K562 (cell line): ENCODE results near the gene PIGB. TPM values are rescaled to one million over a fixed set of nuclear protein-coding genes. Genes with fewer than 3 reads are reported as not detected.

Experiments used
- ATAC-seq: fragments of 200-7000 bp; cut with Tn5 transposase; 3 replicates; pipeline ENCODE4 v1.9.1; 2020; ENCODE audit warnings: moderate library complexity
- BruUV-seq: library from RNA; stranded (reverse); fragments of 400-500 nt; replicated peaks from 2 replicates; lab custom pipeline; 2021; lab: Mats Ljungman, UMichigan
- CTCF ChIA-PET: fragments of 300-600 bp; formaldehyde crosslinking; extraction: SDS; loops from one replicate; lab custom pipeline; 2021; ENCODE audit warnings: low intra/inter-chr PET ratio; lab: Yijun Ruan, JAX
- POLR2A ChIA-PET: fragments of 300-600, 350-650 bp; sonication (Branson Sonifier 250); formaldehyde crosslinking; extraction: SDS; loops from one replicate; lab custom pipeline; 2021; ENCODE audit warnings: antibody characterized with exemption, inconsistent platforms; lab: Yijun Ruan, JAX
- DNase-seq, 4 experiments: peaks; one replicate each; pipeline versions ENCODE4 v3.0.0 to v3.0.0-alpha.2; 2011 to 2018; ENCODE audit warnings: low spot score in 3 of 4, mixed read lengths in 3 of 4; ENCODE audit errors: extremely low read depth in 1 of 4
- FAIRE-seq: peaks from 2 replicates; lab custom pipeline; 2011; peaks lifted over from hg19 to GRCh38; lab: Jason Lieb, UNC
- H2AFZ ChIP-seq: 2 replicates; pipeline ENCODE4 v1.6.0; 2011; ENCODE audit warnings: low read depth, low read length, control low read depth, inconsistent platforms
- H3K27ac ChIP-seq: fragments of 200-600 bp; 3 replicates; pipeline ENCODE4 v1.8.0; 2011; ENCODE audit warnings: low read depth, mild to moderate bottlenecking, control low read depth, inconsistent platforms, low read length, moderate library complexity, mixed read lengths; ENCODE audit errors: extremely low read depth
- H3K27me3 ChIP-seq, 2 experiments: fragments of 300-600 bp in 1 of 2; 2 replicates in 1 of 2; 3 replicates in 1 of 2; pipeline versions ENCODE4 v1.6.0 to v1.8.0; 2011; ENCODE audit warnings: inconsistent platforms in 2 of 2, low read length in 2 of 2, mild to moderate bottlenecking in 1 of 2, mixed read lengths in 1 of 2, moderate library complexity in 1 of 2; ENCODE audit not compliant: control insufficient read depth in 2 of 2, insufficient read depth in 2 of 2
- H3K36me3 ChIP-seq: fragments of 300-600 bp; 3 replicates; pipeline ENCODE4 v1.8.0; 2011; ENCODE audit warnings: mild to moderate bottlenecking, low read length, inconsistent platforms; ENCODE audit not compliant: control insufficient read depth, insufficient read depth
- H3K4me1 ChIP-seq, 2 experiments: fragments of 200-600 bp in 1 of 2; replicated peaks in 1 of 2; 2 replicates in 1 of 2; 3 replicates in 1 of 2; pipeline versions ENCODE4 v1.5.1 to v1.8.0; 2011; ENCODE audit warnings: inconsistent platforms in 2 of 2, low read length in 2 of 2, mild to moderate bottlenecking in 1 of 2, mixed read lengths in 1 of 2, moderate library complexity in 1 of 2; ENCODE audit not compliant: control insufficient read depth in 2 of 2, insufficient read depth in 2 of 2
- H3K4me2 ChIP-seq: 2 replicates; pipeline ENCODE4 v1.6.1; 2011; ENCODE audit warnings: low read length, control low read depth, inconsistent platforms, mixed read lengths; ENCODE audit not compliant: insufficient read depth
- H3K4me3 ChIP-seq: fragments of 200-600 bp; sonication (generic), shearing (Covaris generic); 2 replicates; pipeline ENCODE4 v1.5.1; 2016; ENCODE audit warnings: control low read depth, inconsistent platforms
- H3K79me2 ChIP-seq: fragments of 200-600 bp; 3 replicates; pipeline ENCODE4 v1.8.0; 2011; ENCODE audit warnings: low read length, inconsistent platforms; ENCODE audit not compliant: control insufficient read depth, insufficient read depth
- H3K9ac ChIP-seq, 2 experiments: 2 replicates each; pipeline versions ENCODE4 v1.6.0 to v1.6.1; 2011; ENCODE audit warnings: low read depth in 2 of 2, low read length in 2 of 2, control low read depth in 1 of 2, inconsistent platforms in 1 of 2, mild to moderate bottlenecking in 1 of 2, mixed read lengths in 1 of 2; ENCODE audit not compliant: insufficient read depth in 1 of 2
- H3K9me1 ChIP-seq: one replicate; pipeline ENCODE4 v1.6.0; 2011; ENCODE audit warnings: inconsistent platforms, mild to moderate bottlenecking, low read length, moderate library complexity; ENCODE audit not compliant: control insufficient read depth, insufficient read depth
- H3K9me3 ChIP-seq: replicated peaks from 2 replicates; pipeline ENCODE4 v1.5.1; 2011; ENCODE audit warnings: low read depth, low read length, inconsistent platforms; ENCODE audit not compliant: control insufficient read depth, insufficient read depth
- H4K20me1 ChIP-seq: replicated peaks from 2 replicates; pipeline ENCODE4 v1.6.1; 2011; ENCODE audit warnings: low read length, inconsistent platforms, mixed read lengths; ENCODE audit not compliant: control insufficient read depth, insufficient read depth
- CTCF ChIP-seq, 3 experiments: IDR thresholded peaks in 2 of 3; conservative IDR thresholded peaks in 1 of 3; 2 replicates each; pipeline ENCODE4 v1.5.1; 2011 to 2012; ENCODE audit warnings: low read length in 3 of 3, mild to moderate bottlenecking in 3 of 3, control low read depth in 2 of 3, improper control_type of control experiment in 1 of 3, inconsistent platforms in 1 of 3, low read depth in 1 of 3, mixed read lengths in 1 of 3, moderate library complexity in 1 of 3; ENCODE audit not compliant: insufficient read depth in 2 of 3
- ZBTB34 ChIP-seq: fragments of 250-450 bp; sonication (Bioruptor Pico); IDR thresholded peaks from 2 replicates; pipeline ENCODE4 v1.8.0; 2021; ENCODE audit warnings: mild to moderate bottlenecking, moderate library complexity
- ZNF121 ChIP-seq: sonication (generic); formaldehyde crosslinking; conservative IDR thresholded peaks from 2 replicates; pipeline ENCODE4 v1.8.0; 2022; ENCODE audit warnings: missing genetic modification reagents
- ZNF133 ChIP-seq: fragments of 250-450 bp; sonication (Bioruptor Pico); IDR thresholded peaks from 2 replicates; pipeline ENCODE4 v1.4.0; 2020; ENCODE audit warnings: mild to moderate bottlenecking
- WGBS: fragments of 100-300 bp; shearing (Covaris generic); methylation state at CpG from one replicate; pipeline ENCODE4 v1.1.6; 2016; ENCODE audit warnings: low coverage, mixed read lengths; ENCODE audit not compliant: insufficient coverage; ENCODE audit errors: missing lambda C conversion rate; 5-methylcytosine and 5-hydroxymethylcytosine counted together
- in situ Hi-C: fragments of 300-500 bp; cut with MboI; formaldehyde crosslinking; loops from 4 replicates; pipeline ENCODE4 v1.15.0; 2018; ENCODE audit warnings: inconsistent platforms, mixed read lengths
- intact Hi-C: fragments of 100-400 bp; cut with micrococcal nuclease; formaldehyde crosslinking; loops from 2 replicates; pipeline ENCODE4 v1.14.2; 2022
- polyA plus RNA-seq, 8 experiments: library from polyadenylated mRNA; depleted of rRNA in 4 of 8; stranded (reverse) in 5 of 8; unstranded in 3 of 8; fragments of >200 nt; fragmentation: Nextera tagmentation in 2 of 8; fragmentation: Illumina TruSeq in 1 of 8; extraction: Ambion mirVana in 2 of 8; extraction: Trizol in 1 of 8; gene quantifications; 2 replicates each; pipeline versions ENCODE4 v1.2.1 to v1.2.3, GENCODE V29; 2011 to 2014; ENCODE audit warnings: inconsistent platforms in 1 of 8, missing spikeins in 1 of 8
- total RNA-seq, 7 experiments: library from RNA; depleted of rRNA in 6 of 7; stranded (reverse); fragments of >200 nt in 6 of 7; fragmentation: Illumina TruSeq in 2 of 7; extraction: Trizol in 2 of 7; gene quantifications; 2 replicates each; pipeline versions ENCODE4 v1.2.1 to v1.2.3, GENCODE V29; 2011 to 2021; ENCODE audit warnings: low replicate concordance in 1 of 7
- TF ChIP-seq, protein P1 (sequence below): fragments of 200-400 bp; formaldehyde crosslinking; IDR thresholded peaks from 2 replicates; pipeline ENCODE4 v1.6.1; 2017; ENCODE audit warnings: mild to moderate bottlenecking, low read depth, low read length, moderate library complexity

Gene PIGB
- total and polyA plus RNA-seq, 9 of the 15 experiments (the other 6 are each of a cell fraction or from before 2014, with no cell fraction given): 9.9 to 32.3 (median 18.2) TPM

DNA sequence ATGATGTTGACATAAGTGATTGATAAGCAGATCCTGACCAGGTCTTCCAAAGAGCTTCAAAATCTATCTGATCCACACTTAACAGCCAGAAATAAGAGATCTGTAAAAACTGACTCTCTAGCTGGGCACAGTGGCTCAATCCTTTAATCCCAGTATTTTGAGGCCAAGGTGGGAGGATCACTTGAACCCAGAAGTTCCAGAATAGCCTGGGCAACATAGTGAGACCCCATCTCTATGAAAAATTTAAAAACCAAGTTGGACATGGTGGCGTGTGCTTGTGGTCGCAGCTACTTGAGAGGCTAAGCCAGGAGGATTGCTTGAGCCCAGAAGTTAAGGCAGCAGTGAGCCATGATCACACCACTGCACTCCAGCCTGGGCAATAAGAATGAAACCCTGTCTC, 43.6 kb downstream of the PIGB start:
- ATAC-seq (no peak), FAIRE-seq (no peak), DNase-seq (no peak)
- intact Hi-C loops (no loop called here), in situ Hi-C loops (no loop called here)
- no peak overlapping the region for H3K4me2 ChIP-seq
- H3K27me3 ChIP-seq: no peaks in the 10 kb centered on the region
- ChIA-PET POLR2A (interaction anchor here (0.7 to 1.6 kb wide), 2 partner anchors 23 to 78 kb away, joined by 3 read pairs; no protein-coding TSS in a partner anchor), CTCF (no interaction called here)
- H3K9me3 ChIP-seq: no peaks in the 10 kb centered on the region
- H3K4me1 ChIP-seq: no peaks in the 10 kb centered on the region
- H3K9ac ChIP-seq: no peak overlapping the region
- no peak overlapping the region for H2AFZ ChIP-seq
- TF ChIP-seq ZNF121 (CRISPR knock-in tag) (peak; percentile 73), CTCF (IDR thresholded peaks at IDR 0.05 in 2 of 3, conservative IDR thresholded peaks at IDR 0.05 in 1 of 3; ENCODE audit: insufficient read depth in 2 of 3, low read depth in 1 of 3, low read length in 3 of 3) (no peak)
- H3K4me3 ChIP-seq: no peak overlapping the region
- H3K36me3 ChIP-seq: peaks cover 39% of the 10 kb centered on the region; the same call in 2 of the 3 replicates
- WGBS: 100% methylated on average over 2 of the region's 2 CpGs
- no peaks in the 10 kb centered on the region for H3K9me1 ChIP-seq
- BruUV-seq: no TSS peak
- H4K20me1 ChIP-seq: no peaks in the 10 kb centered on the region
- no peaks in the 10 kb centered on the region for H3K79me2 ChIP-seq
- H3K27ac ChIP-seq: no peak overlapping the region

GRCh38 chr15:55366981-55367380, 48.0 kb downstream of the PIGB start:
- Histone ChIP-seq H2AFZ (no peak overlapping the region), H3K9me1 (no peaks in the 10 kb centered on the region), H3K36me3 (peaks cover 51% of the 10 kb centered on the region), H3K4me3 (no peak overlapping the region), H3K4me2 (no peak overlapping the region), H3K27ac (no peak overlapping the region), H3K9ac (no peak overlapping the region), H3K79me2 (no peaks in the 10 kb centered on the region), H3K9me3 (no peaks in the 10 kb centered on the region), H3K4me1 (no peaks in the 10 kb centered on the region), H4K20me1 (no peaks in the 10 kb centered on the region), H3K27me3 (no peaks in the 10 kb centered on the region)
- ATAC-seq (no peak), DNase-seq (no peak), FAIRE-seq (no peak)
- in situ Hi-C loops (no loop called here), intact Hi-C loops (no loop called here)
- BruUV-seq: no TSS peak
- CTCF ChIA-PET: no interaction called here
- 93% methylated on average over 1 of the region's 1 CpG for WGBS
- POLR2A ChIA-PET: interaction anchor here (1.4 kb wide), 1 partner anchor 8 kb away, joined by 5 read pairs; no protein-coding TSS in a partner anchor
- TF ChIP-seq, protein P1, sequence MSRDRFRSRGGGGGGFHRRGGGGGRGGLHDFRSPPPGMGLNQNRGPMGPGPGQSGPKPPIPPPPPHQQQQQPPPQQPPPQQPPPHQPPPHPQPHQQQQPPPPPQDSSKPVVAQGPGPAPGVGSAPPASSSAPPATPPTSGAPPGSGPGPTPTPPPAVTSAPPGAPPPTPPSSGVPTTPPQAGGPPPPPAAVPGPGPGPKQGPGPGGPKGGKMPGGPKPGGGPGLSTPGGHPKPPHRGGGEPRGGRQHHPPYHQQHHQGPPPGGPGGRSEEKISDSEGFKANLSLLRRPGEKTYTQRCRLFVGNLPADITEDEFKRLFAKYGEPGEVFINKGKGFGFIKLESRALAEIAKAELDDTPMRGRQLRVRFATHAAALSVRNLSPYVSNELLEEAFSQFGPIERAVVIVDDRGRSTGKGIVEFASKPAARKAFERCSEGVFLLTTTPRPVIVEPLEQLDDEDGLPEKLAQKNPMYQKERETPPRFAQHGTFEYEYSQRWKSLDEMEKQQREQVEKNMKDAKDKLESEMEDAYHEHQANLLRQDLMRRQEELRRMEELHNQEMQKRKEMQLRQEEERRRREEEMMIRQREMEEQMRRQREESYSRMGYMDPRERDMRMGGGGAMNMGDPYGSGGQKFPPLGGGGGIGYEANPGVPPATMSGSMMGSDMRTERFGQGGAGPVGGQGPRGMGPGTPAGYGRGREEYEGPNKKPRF: no peak
- TF ChIP-seq ZBTB34 (no peak), ZNF133 (CRISPR knock-in tag) (no peak)
